SK-N-SH treated with all-trans-retinoic acid at 6 μM for 48 hours (cell line): Measurements from ENCODE around the gene PHACTR3.

Experiments used
- CREB5 ChIP-seq: fragments of 250-450 bp; sonication (Bioruptor Pico); IDR thresholded peaks from 2 replicates; pipeline ENCODE4 v1.5.1; 2020; ENCODE audit warnings: low read depth, mild to moderate bottlenecking, moderate library complexity
- CSDC2 ChIP-seq: fragments of 250-450 bp; sonication (Bioruptor Pico); IDR thresholded peaks from 2 replicates; pipeline ENCODE4 v1.5.0; 2020; ENCODE audit warnings: mild to moderate bottlenecking, moderate library complexity
- CSRNP3 ChIP-seq: fragments of 250-450 bp; sonication (Bioruptor Pico); IDR thresholded peaks from 2 replicates; pipeline ENCODE4 v1.5.1; 2021; ENCODE audit warnings: mild to moderate bottlenecking, moderate library complexity
- GLIS3 ChIP-seq: fragments of 250-450 bp; sonication (Bioruptor Pico); IDR thresholded peaks from 2 replicates; pipeline ENCODE4 v1.5.0; 2020; ENCODE audit warnings: mild to moderate bottlenecking, moderate library complexity
- ISL1 ChIP-seq: fragments of 250-450 bp; sonication (Bioruptor Pico); IDR thresholded peaks from 2 replicates; pipeline ENCODE4 v2.1.2; 2022; ENCODE audit warnings: mild to moderate bottlenecking, moderate library complexity
- PATZ1 ChIP-seq: fragments of 250-450 bp; sonication (Bioruptor Pico); IDR thresholded peaks from 2 replicates; pipeline ENCODE4 v1.8.0; 2020; ENCODE audit warnings: mild to moderate bottlenecking, moderate library complexity, borderline replicate concordance
- RARB ChIP-seq: fragments of 250-450 bp; sonication (Bioruptor Pico); IDR thresholded peaks from 2 replicates; pipeline ENCODE4 v1.8.0; 2021; ENCODE audit warnings: mild to moderate bottlenecking, moderate library complexity
- ZFP3 ChIP-seq: fragments of 250-450 bp; sonication (Bioruptor Pico); IDR thresholded peaks from 2 replicates; pipeline ENCODE4 v1.5.0; 2020; ENCODE audit warnings: mild to moderate bottlenecking, moderate library complexity
- ZNF565 ChIP-seq: fragments of 450-650 bp; formaldehyde crosslinking; conservative IDR thresholded peaks from 2 replicates; pipeline ENCODE4 v1.5.0; 2020; ENCODE audit warnings: low read depth, mild to moderate bottlenecking, moderate library complexity
- ZNF70 ChIP-seq: fragments of 450-650 bp; formaldehyde crosslinking; IDR thresholded peaks from 2 replicates; pipeline ENCODE4 v1.5.0; 2020; ENCODE audit warnings: mild to moderate bottlenecking, moderate library complexity

- no peak for TF ChIP-seq GLIS3
- no peak for TF ChIP-seq CREB5 (CRISPR knock-in tag)
- no peak for TF ChIP-seq CSRNP3
- no peak for TF ChIP-seq ZFP3
- TF ChIP-seq PATZ1 (CRISPR knock-in tag) = no peak
- TF ChIP-seq RARB (CRISPR knock-in tag) = no peak
- no peak for TF ChIP-seq ZNF70 (CRISPR knock-in tag)
- TF ChIP-seq ZNF565 = no peak
- TF ChIP-seq CSDC2 (CRISPR knock-in tag) = no peak
- no peak for TF ChIP-seq ISL1
Measured at GRCh38 chr20:59866338-59866737, 262.0 kb downstream of the PHACTR3 start.
